NCI-H510A treated with DMSO at 0.1 percent for 48 hours (cell line): ENCODE results near the gene SLC22A4.

ENCODE experiments used
- DNase-seq: peaks from one replicate; lab custom pipeline; 2025; lab: John Stamatoyannopoulos, UW

SLC22A4 gene

DNA sequence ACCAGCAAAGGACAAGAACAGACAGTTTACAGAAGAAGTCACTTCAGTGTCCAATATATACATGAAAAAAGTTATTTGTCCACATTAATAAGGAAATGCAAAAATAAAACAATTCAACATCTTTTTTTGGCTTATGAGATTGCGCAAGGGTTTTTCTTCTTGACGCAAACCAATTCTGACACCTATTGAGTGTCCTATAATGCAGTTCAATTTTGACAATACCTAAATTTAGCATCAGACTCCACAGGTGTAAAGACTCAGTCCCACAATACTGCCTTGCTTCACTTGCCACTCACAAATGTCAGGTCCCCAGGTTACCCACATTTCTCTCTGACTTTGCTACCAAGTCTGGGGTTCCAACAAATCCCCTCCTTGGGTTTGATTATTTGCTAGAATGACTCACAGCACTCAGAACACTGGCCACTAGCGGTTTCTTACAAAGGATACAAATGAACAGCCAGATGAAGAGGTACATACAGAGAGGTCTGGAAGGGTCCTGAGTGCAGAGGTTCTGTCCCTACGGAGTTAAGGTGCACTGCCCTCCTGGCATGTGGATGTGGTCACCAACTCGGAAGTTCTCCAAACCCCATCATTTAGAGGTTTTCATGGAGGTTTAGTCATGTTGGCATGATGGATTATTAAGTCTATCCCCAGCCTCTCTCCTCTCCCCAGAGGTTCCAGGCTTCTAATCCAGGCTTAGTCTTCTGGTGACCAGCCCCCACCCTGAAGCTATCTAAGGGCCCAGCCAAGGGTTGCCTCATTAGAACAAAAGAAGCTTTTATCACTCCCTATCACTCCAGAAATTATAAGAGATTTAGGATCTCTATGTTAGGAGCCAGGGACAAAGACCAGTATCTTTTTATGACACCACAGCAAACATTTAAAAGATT lies 48.3 kb downstream of the SLC22A4 start:
- DNase-seq, result no peak

DNA sequence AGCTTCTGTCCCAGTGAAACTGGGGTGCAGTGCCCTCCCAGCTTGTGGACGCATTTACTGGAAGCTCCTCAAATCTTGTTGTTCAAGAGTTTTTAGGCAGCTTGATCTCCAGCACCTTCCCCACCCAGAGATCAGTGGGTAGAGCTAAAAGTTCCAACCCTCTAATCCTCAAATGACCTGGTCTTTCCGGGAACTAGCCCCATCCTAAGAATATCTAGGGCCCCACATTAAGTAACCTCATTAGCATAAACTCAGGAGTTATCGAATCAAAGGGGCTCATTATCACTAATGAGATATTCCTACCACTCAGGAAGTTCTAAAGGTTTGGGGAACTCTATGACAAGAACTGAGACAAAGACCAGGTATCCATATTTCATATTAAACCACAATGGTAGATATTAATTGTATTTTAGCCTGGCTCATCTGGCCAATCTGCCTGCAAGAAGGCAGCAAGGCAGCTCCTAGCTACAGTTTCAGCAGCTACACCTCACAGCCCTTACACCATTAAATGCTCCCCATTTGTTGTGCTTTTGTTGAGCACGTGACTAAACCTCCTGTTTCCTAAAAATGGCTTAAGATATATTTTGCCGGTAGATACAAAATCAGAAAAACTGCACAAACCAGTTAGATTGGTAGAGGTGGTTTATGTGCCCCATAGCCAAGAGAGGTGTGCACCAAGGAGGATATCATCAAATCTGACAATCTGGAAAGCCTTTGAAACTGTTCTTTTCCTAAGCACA lies 50.8 kb downstream of the SLC22A4 start:
- no peak for DNase-seq

DNA sequence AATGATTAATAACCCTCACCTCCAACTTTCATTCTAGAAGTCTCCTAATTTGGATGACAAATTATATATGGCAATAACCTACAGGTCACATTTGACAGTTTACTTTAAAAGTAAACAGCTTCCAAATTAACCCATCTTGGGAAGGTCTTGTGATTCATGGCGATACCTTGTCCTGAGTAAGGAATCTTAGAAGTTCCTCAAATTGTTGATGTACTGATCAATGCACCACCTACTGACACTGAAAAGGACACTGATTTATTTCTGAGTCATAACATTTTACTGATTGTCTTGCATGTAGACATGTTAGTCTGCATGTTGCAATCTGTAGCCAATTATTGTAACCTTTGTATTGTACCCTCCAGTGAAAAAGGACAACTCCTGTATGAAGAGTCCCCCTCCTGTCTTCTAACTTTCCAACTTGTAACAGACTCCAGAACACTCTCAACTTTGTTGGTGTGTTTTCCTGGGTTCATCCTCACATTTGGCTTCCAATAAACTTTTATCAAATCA lies 59.3 kb downstream of the SLC22A4 start:
- no peak for DNase-seq

DNA sequence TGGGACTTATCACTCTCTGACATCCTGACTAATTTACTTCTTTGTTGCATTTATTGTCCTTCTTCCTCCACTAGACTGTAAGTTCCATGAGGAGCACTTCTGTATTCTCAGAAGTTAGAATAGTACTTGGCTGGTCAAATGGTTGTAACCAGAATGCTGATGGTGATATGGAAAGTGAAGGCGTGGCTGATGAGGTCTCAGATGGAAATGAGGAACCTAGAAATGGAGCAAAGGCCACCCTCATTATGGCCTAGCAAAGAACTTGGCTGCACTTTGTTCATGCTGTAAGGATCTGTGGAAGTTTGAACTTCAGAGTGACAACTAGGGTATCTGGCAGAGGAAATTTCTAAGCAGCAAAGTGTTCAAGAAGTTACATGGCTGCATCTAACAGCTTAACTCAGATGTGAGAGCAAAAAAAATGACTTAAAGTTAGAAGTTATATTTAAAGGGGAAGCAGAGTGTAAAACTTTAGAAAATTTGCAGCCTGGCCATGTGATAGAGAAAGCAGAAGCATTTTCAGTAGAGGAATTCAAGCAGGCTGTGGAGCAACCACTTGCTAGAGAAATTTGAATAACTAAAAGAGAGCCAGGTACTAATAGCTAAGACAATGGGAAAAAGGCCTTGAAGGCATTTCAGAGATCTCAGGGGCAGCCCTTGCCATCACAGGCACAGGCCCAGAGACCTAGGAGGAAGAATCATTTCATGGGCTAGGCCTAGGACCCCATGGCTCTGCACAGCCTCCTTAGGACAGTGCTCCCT lies 60.4 kb downstream of the SLC22A4 start:
- no peak for DNase-seq

DNA sequence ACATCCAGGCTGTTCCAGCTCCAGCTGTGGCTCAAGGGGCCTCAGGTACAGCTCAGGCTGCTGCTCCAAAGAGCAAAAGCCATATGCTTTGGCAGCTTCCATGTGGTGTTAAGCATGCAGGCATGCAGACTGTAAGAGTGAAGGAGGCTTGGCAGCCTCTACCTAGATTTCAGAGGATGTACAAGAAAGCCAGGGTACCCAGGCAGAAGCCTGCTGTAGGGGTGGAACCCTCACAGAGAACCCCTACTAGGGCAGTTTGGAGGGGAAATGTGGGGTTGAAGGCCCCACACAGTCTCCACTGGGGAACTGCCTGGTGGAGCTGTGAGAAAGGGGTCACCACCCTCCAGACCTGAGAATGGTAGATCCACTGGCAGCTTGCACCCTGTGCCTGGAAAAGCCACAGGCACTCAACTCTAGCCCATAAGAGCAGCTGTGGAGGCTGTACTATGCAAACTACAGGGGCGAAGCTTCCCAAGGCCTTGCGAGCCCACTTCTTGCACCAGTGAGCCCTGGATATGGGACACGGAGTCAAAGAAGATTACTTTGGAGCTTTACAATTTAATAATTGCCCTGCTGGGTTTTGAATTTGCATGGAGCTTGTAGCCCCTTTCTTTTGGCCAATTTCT lies 61.1 kb downstream of the SLC22A4 start:
- no peak for DNase-seq

DNA sequence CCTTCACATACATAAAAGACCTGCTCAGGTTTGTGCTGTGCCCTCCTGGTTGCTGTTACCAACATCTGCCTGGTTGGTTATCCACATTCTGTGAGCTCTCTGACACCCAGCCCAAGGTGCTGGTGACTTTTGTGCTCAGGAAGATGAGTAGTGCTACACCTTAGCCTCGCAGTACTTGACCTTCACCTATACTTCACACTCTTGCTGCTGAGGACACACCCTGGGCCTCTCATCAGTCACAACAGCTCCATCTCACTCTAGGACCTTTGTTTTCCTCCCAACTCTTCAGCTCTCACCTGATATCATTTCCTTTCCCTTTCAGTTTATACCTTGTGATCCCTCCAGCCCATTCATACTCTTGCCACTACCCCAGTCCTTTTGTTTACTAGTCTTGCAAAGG lies 64.6 kb downstream of the SLC22A4 start:
- DNase-seq, result no peak

DNA sequence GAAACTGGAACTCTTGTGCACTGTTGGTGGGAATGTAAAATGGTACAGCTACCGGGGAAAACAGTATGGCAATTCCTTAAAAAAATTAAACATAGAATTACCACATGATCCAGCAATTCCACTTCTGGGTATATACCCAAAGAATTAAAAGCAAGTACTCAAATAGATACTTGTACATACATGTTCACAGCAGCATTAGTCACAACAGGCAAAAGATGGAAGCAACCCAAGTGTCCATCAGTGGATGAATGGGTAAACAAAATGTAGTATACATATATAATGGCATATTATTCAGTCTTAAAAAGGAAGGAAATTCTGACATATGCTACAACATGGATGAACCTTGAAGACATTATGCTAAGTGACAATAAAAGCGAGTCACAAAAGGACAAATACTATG lies 67.9 kb downstream of the SLC22A4 start:
- no peak for DNase-seq

DNA sequence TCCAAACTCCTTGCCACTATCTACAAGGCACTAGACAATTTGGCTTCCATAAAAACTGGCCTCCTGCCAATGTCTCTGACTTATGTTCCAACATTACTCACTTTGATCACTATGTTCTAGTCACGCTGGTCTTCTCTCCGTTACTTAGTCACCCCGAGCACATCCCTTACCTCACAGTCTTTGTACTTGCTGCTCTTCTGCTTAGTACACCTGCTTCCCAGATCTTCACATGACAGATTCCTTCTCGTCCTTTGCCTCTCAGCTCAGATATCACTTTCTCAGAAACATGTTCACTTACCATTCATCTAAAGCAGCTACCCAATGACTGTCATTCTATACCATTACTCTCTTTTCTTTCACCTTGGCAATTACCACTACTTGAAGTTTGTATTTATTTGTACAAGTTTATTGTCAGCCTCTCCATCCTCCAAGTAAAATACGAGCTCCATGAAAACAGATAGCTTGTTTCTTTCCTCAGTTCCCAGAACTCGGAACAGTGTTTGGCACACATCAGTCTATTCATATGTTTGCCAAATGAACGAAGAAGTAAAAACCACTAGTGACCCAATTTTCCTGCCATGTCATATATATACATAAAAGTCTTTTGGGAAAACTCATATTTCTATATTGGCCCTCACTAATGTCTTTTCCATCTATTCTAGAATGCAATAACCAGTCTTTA lies 69.4 kb downstream of the SLC22A4 start:
- DNase-seq, result peak; percentile 3

DNA sequence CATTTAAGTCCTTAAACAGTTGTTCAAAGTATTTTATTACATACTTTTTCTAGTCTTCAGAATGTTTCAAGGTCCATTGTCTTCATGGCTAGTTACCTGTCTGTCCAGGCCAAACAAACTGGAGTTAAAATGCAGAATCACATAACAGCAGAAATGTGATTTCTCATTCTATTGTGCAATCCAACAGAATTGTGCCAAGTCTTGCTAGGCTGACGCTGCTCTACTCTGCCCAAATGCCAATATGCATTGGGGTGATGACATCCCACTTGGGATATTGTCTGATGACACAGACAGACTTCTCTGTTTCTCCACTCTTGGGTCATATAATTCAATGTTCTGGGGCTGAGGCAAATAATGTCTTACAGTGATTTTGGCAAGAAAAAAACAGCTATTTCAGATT lies 70.1 kb downstream of the SLC22A4 start:
- DNase-seq, result no peak

DNA sequence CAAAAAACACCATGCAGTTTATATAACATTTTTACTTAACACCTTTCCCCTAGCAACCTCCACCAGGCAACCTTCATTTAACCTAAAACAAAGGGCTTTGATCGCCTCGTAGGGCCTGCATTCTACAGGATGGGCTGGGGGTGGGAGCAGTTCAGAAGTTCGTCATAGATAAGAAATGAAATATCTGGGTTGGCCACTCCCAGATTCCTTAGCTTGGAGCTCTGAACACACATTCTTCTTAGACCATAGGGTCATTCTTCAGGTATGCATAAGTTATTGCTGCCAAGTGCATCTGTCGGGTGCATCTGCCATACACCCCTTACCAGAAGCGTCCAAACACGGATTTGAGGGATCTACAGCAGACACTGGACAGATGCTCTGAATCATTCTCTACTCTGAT lies 71.0 kb downstream of the SLC22A4 start:
- no peak for DNase-seq

DNA sequence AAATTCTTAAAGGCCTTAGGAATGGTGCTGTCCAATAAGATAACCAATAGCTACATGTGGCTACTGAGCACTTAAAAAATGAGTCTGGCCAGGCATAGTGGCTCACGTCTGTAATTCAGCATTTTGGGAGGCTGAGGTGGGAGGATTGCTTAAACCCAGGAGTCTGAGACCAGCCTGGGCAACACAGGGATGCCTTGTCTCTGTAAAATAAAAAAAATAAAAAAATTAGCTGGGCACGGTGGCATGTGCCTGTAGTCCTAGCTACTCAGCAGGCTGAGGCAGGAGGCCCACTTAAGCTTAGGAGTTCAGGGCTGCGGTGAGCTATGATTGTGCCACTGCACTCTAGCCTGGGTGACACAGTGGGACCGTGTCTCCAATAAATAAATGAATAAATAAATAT lies 74.0 kb downstream of the SLC22A4 start:
- no peak for DNase-seq

DNA sequence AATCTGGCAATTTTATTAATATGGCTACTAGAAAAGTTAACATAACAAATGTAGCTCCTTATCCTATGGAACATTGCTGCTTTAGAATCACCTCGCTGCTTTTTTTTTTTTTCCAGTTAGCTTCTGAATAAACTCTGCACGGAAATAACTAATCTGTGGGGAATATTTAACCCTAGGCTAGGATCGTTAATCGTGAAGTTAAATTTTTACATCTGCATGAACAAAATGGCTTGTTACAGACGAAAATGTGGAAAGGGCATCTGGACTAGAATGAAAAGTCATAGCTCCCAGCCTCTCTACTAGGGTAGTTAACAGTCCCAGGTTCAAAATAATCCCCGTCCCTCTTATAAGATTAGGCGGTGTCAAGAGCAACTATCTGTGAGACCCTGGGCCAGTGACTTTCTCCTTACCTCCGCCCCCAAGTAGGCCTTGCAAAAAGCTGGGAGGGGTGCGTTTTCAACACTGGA lies 74.8 kb downstream of the SLC22A4 start:
- DNase-seq, result peak; percentile 56

DNA sequence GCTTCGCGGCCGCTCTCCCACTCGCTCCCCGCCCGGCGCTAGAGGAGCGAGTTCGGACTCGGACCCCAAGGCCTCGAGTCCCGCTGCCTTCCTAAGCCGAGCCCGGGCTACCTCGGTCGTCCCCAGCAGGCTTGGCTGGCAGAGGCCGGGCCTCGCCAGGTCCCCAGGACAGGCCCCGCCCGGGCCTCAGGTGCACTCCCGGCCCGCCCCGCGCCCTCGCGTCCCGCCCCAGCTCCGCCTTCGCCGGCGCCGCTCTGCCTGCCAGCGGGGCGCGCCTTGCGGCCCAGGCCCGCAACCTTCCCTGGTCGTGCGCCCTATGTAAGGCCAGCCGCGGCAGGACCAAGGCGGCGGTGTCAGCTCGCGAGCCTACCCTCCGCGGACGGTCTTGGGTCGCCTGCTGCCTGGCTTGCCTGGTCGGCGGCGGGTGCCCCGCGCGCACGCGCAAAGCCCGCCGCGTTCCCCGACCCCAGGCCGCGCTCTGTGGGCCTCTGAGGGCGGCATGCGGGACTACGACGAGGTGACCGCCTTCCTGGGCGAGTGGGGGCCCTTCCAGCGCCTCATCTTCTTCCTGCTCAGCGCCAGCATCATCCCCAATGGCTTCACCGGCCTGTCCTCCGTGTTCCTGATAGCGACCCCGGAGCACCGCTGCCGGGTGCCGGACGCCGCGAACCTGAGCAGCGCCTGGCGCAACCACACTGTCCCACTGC lies 75.4 kb downstream of the SLC22A4 start, which contains the start of gene SLC22A5:
Gene SLC22A5, plus strand, starts transcription at position 237 of the 707 bp plus-strand sequence. Its CDS starts 263 bp downstream, at position 500.
- peak; percentile 56 for DNase-seq

DNA sequence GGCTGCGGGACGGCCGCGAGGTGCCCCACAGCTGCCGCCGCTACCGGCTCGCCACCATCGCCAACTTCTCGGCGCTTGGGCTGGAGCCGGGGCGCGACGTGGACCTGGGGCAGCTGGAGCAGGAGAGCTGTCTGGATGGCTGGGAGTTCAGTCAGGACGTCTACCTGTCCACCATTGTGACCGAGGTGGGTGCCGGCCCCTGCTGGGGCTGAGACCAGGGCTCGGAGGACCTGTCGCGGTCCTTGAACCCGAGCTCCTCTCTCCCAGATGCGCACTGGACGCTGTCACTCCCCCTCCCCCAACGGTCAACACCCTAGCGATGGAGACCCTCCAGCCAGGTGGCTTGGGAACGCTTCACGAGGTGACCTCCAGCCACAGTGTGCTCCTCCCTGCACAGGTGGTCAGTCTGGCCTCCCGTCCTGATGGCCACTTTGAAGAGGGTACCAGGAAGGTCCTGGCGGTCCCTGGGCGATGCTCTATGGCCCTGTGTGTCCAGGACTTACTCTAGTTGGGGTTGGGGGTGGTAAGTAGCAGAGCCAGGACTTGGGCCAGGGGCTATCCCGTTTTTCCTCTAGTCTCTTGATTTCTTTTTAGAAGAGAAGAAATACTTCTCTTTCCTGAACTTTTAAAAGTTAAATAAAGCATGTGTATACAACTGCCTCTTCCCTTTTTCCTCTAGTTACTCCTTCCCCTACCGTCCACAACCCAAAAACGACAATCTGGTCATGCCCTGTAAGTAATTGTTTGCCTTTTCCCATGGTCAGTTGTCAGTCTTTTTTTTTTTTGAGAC lies 76.2 kb downstream of the SLC22A4 start:
- no peak for DNase-seq

DNA sequence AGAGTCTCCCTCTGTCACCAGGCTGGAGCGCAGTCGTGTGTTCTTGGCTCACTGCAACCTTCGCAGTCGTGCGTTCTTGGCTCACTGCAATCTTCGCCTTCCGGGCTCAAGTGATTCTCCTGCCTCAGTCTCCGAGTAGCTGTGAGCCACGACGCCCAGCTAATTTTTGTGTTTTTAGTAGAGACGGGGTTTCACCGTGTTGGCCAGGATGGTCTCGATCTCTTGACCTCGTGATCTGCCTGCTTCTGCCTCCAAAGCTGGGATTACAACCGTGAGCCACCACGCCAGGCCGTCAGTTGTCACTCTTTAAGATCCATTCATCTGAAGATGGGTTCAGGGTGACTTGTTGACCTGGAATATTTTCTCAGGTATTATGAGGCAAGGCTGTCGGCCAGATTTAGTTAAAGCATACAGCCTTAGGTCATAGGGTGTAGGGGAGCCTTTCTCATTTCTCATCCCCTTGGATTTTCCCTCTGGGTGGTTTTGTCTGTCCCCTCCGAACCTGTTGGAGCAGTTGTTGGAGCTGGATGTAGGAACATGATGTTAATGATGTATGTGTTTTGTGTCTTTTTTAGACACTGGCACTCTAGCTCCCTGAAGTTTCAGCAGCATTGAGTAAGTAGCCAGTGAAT lies 76.9 kb downstream of the SLC22A4 start:
- DNase-seq, result no peak

DNA sequence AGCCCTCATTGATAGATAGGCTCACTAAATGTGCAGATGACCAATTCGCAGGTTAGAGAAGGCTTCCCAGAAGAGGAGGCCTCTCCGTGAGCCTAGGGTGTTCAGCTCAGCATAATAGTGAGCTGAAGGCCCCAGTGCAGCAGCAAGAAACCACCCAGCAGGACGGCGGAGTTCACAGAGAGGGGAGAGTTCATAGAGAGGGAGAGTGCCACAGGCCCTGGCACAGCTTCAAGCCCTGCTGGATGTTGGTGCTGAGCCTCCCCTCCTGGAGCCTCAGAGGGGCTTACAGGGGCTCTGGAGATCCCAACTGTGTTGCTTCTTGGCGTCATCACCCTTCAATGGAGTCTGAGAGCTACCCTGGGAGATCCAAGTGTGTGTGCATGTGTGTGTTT lies 77.4 kb downstream of the SLC22A4 start:
- DNase-seq, result no peak

DNA sequence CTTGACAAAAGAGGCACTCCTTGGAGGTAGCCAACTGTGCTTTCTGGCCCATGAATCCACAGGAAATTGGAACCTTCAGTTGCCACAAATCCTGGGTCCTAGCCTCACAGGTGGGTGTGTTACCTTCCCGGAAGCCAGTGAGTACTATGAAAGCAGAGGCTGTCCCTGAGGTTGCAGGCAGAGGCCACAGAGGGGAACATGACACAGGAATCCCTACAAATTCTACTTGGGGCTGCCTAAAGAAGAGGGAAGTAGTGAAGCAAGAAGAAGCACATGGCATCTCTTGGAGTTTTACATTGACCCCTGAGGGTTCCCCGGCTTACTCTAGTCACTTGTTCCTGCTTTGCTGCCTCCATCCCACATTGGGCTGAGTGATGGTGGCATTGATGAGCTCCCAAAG lies 77.9 kb downstream of the SLC22A4 start:
- no peak for DNase-seq

DNA sequence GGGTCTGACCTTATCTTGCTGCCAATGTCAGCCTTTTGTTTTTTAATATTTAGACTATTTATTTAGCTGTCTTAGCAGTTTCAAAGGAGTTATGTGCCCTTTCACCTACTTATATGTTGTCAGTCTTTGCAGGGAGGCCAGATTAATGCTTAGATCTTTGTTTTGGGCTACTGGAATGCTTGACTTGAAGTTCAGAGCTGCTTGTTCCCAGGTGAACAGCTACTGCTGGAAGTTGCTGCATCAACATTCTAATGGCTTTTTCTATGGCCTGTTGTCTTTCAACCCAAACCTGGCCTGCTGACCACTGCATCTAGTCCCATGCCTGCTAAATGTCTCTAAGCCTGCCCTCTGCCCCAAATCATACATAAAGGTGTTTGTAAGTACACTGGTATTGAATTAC lies 78.3 kb downstream of the SLC22A4 start:
- DNase-seq, result no peak

DNA sequence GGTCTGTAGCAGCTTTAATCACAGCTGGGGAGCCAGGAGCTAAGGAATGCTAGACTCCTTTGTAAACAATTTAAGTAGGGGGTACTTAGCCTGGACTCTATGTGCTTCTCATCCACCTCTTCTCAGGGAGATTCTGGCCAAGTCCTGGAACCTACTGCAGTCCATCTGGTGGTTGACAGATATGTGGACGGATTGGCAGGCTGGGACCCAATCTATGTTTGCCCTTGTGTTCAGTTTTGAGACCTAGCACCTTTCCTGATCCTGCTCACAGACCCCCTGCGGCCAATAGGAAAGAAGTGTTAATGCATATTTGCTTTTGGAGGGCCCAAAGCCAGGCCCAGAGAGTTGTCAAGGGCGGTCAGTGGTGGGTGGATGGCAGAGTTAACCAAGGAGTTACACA lies 81.8 kb downstream of the SLC22A4 start:
- DNase-seq, result no peak
